8988T (cell line): ENCODE data around the gene LMBR1L.

Source experiments
- DNase-seq: peaks from one replicate; pipeline ENCODE4 v3.0.0; 2011

Gene LMBR1L

GRCh38 chr12:49051777-49052438 lies 58.7 kb downstream of the LMBR1L start:
- no peak for DNase-seq

- no peak for DNase-seq
Observed at GRCh38 chr12:49051373-49051764, 59.3 kb downstream of the LMBR1L start.

DNA sequence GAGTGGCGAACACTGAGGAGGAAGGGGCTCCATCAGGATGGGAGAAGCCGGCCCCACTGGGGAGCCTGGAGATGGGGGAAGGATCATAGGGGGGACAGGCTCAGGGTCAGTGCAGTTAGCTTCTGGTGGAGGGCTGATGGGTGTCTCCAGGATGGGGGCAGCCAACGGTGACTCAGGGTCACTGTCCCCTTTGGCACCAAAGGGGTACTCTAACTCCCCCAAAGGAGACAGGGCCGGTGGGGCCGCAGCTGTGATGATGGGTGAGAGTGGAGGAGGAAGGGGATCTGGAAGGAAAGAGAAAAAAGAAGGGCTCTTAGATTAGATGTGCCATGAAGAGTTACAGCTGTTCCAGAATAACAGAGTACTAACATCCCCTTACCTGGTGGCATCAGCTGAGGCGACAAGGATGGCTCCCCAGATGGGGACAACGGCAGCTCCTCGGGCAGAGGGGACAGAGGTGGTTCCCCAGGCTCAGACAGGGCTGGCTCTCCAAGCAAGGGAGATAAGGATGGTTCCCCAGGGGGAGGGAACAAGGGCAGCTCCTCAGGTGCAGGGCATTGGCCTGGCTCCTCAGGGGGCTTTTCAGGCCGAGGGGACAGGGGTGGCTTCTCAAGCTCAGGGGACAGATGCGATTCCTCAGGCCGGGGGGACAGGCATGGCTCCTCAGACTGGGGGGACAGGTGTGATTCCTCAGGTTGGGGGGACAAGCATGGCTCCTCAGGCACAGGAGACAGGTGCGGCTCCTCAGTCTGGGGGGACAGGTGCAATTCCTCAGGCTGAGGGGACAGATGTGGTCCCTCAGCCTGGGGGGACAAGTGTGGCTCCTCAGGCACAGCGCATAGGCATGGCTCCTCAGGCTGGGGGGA lies 59.9 kb downstream of the LMBR1L start:
- no peak for DNase-seq

GRCh38 chr12:49049566-49050224 lies 61.0 kb downstream of the LMBR1L start:
- peak; percentile 96 for DNase-seq

DNA sequence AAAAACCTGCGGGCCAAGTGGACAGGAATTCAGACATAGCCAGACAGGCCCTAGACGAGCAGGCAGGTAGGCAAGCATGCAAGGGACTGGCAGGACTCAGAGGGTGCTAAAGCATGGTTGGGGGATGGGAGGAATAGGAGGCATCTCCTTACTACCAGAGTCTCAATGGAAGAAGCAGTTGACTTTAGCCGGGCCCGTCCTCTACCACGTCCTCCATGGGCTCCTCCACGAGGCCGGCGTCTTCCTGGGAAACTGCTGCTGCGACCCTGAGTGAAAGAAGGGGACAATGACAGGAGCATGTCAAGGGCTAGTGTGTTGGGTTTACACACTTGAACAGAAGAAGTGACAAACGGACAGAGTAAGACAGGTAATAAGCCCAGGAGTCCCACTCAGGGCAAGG lies 61.7 kb downstream of the LMBR1L start:
- no peak for DNase-seq
